H1 (cell line): Measurements from ENCODE around the gene CD44. TPM values are rescaled to one million over a fixed set of nuclear protein-coding genes. Genes with fewer than 3 reads are reported as not detected.

Experiments
- CTCF ChIA-PET: fragments of 300-600 bp; sonication (Branson Sonifier 250); formaldehyde crosslinking; loops from one replicate; lab custom pipeline; 2021; ENCODE audit not compliant: partially characterized antibody; lab: Charles Lee
- POLR2A ChIA-PET: fragments of 300-600 bp; sonication (Branson Sonifier 250); formaldehyde crosslinking; loops from one replicate; lab custom pipeline; 2021; ENCODE audit warnings: inconsistent platforms; ENCODE audit not compliant: partially characterized antibody; lab: Charles Lee
- DNase-seq, 2 experiments: peaks; one replicate each; pipeline versions ENCODE4 v3.0.0 to v3.0.0-alpha.2; 2010 to 2022; ENCODE audit warnings: low spot score in 2 of 2, low read depth in 1 of 2, mixed read lengths in 1 of 2
- FAIRE-seq: peaks from 2 replicates; lab custom pipeline; 2011; peaks lifted over from hg19 to GRCh38; lab: Jason Lieb, UNC
- H2AFZ ChIP-seq: 2 replicates; pipeline ENCODE4 v1.8.1; 2012; ENCODE audit warnings: low read length, inconsistent platforms
- H2AK5ac ChIP-seq: 2 replicates; pipeline ENCODE4 v1.6.1; 2013; ENCODE audit warnings: low read depth, low read length
- H2BK120ac ChIP-seq: replicated peaks from 2 replicates; pipeline ENCODE3; 2013; ENCODE audit warnings: low read depth, low read length, inconsistent platforms
- H2BK12ac ChIP-seq: 2 replicates; pipeline ENCODE4 v1.6.1; 2013; ENCODE audit warnings: low read depth, low read length
- H2BK15ac ChIP-seq: 2 replicates; pipeline ENCODE4 v1.6.1; 2013; ENCODE audit warnings: low read length
- H2BK20ac ChIP-seq: 2 replicates; pipeline ENCODE4 v1.6.1; 2013; ENCODE audit warnings: low read length
- H2BK5ac ChIP-seq: 2 replicates; pipeline ENCODE4 v1.6.1; 2013; ENCODE audit warnings: low read depth, low read length
- H3K14ac ChIP-seq: 2 replicates; pipeline ENCODE4 v1.6.1; 2013; ENCODE audit warnings: inconsistent platforms; ENCODE audit not compliant: insufficient read length
- H3K18ac ChIP-seq: 2 replicates; pipeline ENCODE4 v1.6.1; 2013; ENCODE audit warnings: low read length; ENCODE audit errors: extremely low read depth
- H3K23ac ChIP-seq: 2 replicates; pipeline ENCODE4 v1.6.1; 2013; ENCODE audit warnings: inconsistent platforms; ENCODE audit not compliant: insufficient read length
- H3K23me2 ChIP-seq: 2 replicates; pipeline ENCODE4 v1.6.1; 2013; ENCODE audit warnings: low read depth, low read length
- H3K27ac ChIP-seq: 2 replicates; pipeline ENCODE4 v1.6.1; 2011; ENCODE audit warnings: low read depth, low read length, inconsistent platforms
- H3K27me3 ChIP-seq, 4 experiments: replicated peaks in 1 of 4; 1 replicate in 1 of 4; 2 replicates in 3 of 4; pipeline versions ENCODE4 v1.6.1 to v1.8.1; 2011 to 2013; ENCODE audit warnings: low read length in 3 of 4, mild to moderate bottlenecking in 3 of 4, inconsistent platforms in 2 of 4, mixed read lengths in 2 of 4, moderate library complexity in 1 of 4; ENCODE audit not compliant: control insufficient read depth in 3 of 4, insufficient read depth in 3 of 4; ENCODE audit errors: extremely low read depth in 1 of 4
- H3K36me3 ChIP-seq, 4 experiments: 2 replicates each; pipeline versions ENCODE4 v1.6.1 to v1.8.1; 2011 to 2013; ENCODE audit warnings: mild to moderate bottlenecking in 4 of 4, low read length in 3 of 4, moderate library complexity in 2 of 4, control low read depth in 1 of 4, inconsistent platforms in 1 of 4; ENCODE audit not compliant: insufficient read depth in 4 of 4, control insufficient read depth in 2 of 4
- H3K4ac ChIP-seq: replicated peaks from 2 replicates; pipeline ENCODE3; 2013; ENCODE audit warnings: low read length, low read depth, mixed read lengths, inconsistent platforms; ENCODE audit not compliant: insufficient read length
- H3K4me1 ChIP-seq, 4 experiments: replicated peaks in 1 of 4; 1 replicate in 1 of 4; 2 replicates in 3 of 4; pipeline versions ENCODE4 v1.6.1 to v1.8.1; 2011 to 2013; ENCODE audit warnings: low read length in 3 of 4, inconsistent platforms in 2 of 4, mixed read lengths in 1 of 4; ENCODE audit not compliant: insufficient read depth in 4 of 4, control insufficient read depth in 3 of 4
- H3K4me2 ChIP-seq, 2 experiments: 2 replicates each; pipeline versions ENCODE4 v1.6.1 to v1.8.1; 2011 to 2013; ENCODE audit warnings: low read depth in 2 of 2, low read length in 2 of 2, control low read depth in 1 of 2, inconsistent platforms in 1 of 2, mild to moderate bottlenecking in 1 of 2; ENCODE audit not compliant: insufficient read depth in 1 of 2
- H3K4me3 ChIP-seq, 4 experiments: fragments of 200-600, 300-600 bp in 1 of 4; sonication (generic), shearing (Covaris generic), sonication (Bioruptor Twin) in 1 of 4; 2 replicates each; pipeline versions ENCODE4 v1.5.1 to v1.8.1; 2011 to 2016; ENCODE audit warnings: low read length in 4 of 4, low read depth in 3 of 4, control low read depth in 2 of 4, inconsistent platforms in 2 of 4, mild to moderate bottlenecking in 2 of 4, mixed read lengths in 1 of 4, moderate library complexity in 1 of 4; ENCODE audit not compliant: insufficient read depth in 2 of 4; ENCODE audit errors: extremely low read depth in 1 of 4
- H3K56ac ChIP-seq: replicated peaks from 2 replicates; pipeline ENCODE3; 2013; ENCODE audit warnings: low read depth, mild to moderate bottlenecking, mixed read lengths, low read length, inconsistent platforms; ENCODE audit not compliant: insufficient read length
- H3K79me1 ChIP-seq: 2 replicates; pipeline ENCODE4 v1.6.1; 2013; ENCODE audit warnings: low read depth, low read length, control low read depth
- H3K79me2 ChIP-seq, 2 experiments: 2 replicates each; pipeline versions ENCODE4 v1.6.1 to v1.8.1; 2012 to 2013; ENCODE audit warnings: low read length in 2 of 2, mild to moderate bottlenecking in 2 of 2, inconsistent platforms in 1 of 2; ENCODE audit not compliant: insufficient read depth in 2 of 2, control insufficient read depth in 1 of 2
- H3K9ac ChIP-seq, 4 experiments: replicated peaks in 1 of 4; 1 replicate in 1 of 4; 2 replicates in 3 of 4; pipeline versions ENCODE4 v1.6.1 to v1.8.1; 2011 to 2013; ENCODE audit warnings: low read depth in 3 of 4, low read length in 3 of 4, control low read depth in 2 of 4, mild to moderate bottlenecking in 2 of 4, moderate library complexity in 2 of 4, inconsistent platforms in 1 of 4; ENCODE audit errors: extremely low read depth in 1 of 4
- H3K9me3 ChIP-seq, 2 experiments: 2 replicates each; pipeline versions ENCODE4 v1.6.1 to v1.8.1; 2012 to 2013; ENCODE audit warnings: mild to moderate bottlenecking in 2 of 2, moderate library complexity in 2 of 2, control low read depth in 1 of 2, inconsistent platforms in 1 of 2, low read depth in 1 of 2, low read length in 1 of 2, mixed read lengths in 1 of 2; ENCODE audit not compliant: insufficient read depth in 2 of 2
- H4K20me1 ChIP-seq, 2 experiments: replicated peaks in 1 of 2; 2 replicates each; pipeline versions ENCODE3 to v1.8.1; 2011 to 2013; ENCODE audit warnings: inconsistent platforms in 2 of 2, low read length in 2 of 2, mild to moderate bottlenecking in 1 of 2; ENCODE audit not compliant: insufficient read depth in 2 of 2, control insufficient read depth in 1 of 2
- H4K5ac ChIP-seq: 2 replicates; pipeline ENCODE4 v1.6.1; 2013; ENCODE audit warnings: low read length, low read depth, mixed read lengths, inconsistent platforms; ENCODE audit not compliant: insufficient read length
- H4K8ac ChIP-seq: 2 replicates; pipeline ENCODE4 v1.8.0; 2013; ENCODE audit warnings: mild to moderate bottlenecking, moderate library complexity, low read length, inconsistent platforms; ENCODE audit not compliant: insufficient read depth; ENCODE audit errors: extremely low read depth
- H4K91ac ChIP-seq: replicated peaks from 2 replicates; pipeline ENCODE3; 2013; ENCODE audit warnings: low read length, mixed read lengths, inconsistent platforms; ENCODE audit not compliant: insufficient read length
- BACH1 ChIP-seq: IDR thresholded peaks from 2 replicates; pipeline ENCODE4 v1.6.1; 2012; ENCODE audit warnings: low read length, improper control_type of control experiment
- CBX8 ChIP-seq: fragments of 300-800, 300-1000 bp; sonication (generic); IDR thresholded peaks from 2 replicates; pipeline ENCODE4 v1.7.1; 2016; ENCODE audit warnings: low read depth, low read length, borderline replicate concordance
- EP300 ChIP-seq, 2 experiments: IDR thresholded peaks; 1 replicate in 1 of 2; 2 replicates in 1 of 2; pipeline ENCODE4 v1.6.1; 2011 to 2012; ENCODE audit warnings: low read depth in 2 of 2, low read length in 2 of 2, mild to moderate bottlenecking in 2 of 2, borderline replicate concordance in 1 of 2, inconsistent platforms in 1 of 2, moderate library complexity in 1 of 2
- GABPA ChIP-seq: IDR thresholded peaks from 2 replicates; pipeline ENCODE4 v1.6.1; 2011; ENCODE audit warnings: mild to moderate bottlenecking, low read length, moderate library complexity, borderline replicate concordance; ENCODE audit not compliant: insufficient read depth
- JUN ChIP-seq: IDR thresholded peaks from 2 replicates; pipeline ENCODE4 v1.6.1; 2011; ENCODE audit warnings: low read depth, mild to moderate bottlenecking, improper control_type of control experiment, low read length
- KDM5A ChIP-seq: fragments of 200-600 bp; IDR thresholded peaks from 2 replicates; pipeline ENCODE4 v1.7.1; 2012; ENCODE audit warnings: mild to moderate bottlenecking, low read length, inconsistent platforms, mixed read lengths
- NANOG ChIP-seq: IDR thresholded peaks from 2 replicates; pipeline ENCODE4 v1.6.1; 2011; ENCODE audit warnings: low read length, low read depth, mild to moderate bottlenecking, inconsistent platforms; ENCODE audit not compliant: insufficient read depth, poor library complexity, severe bottlenecking
- POU5F1 ChIP-seq: IDR thresholded peaks from 2 replicates; pipeline ENCODE4 v1.6.1; 2011; ENCODE audit warnings: low read depth, mild to moderate bottlenecking, low read length, moderate library complexity
- RXRA ChIP-seq: IDR thresholded peaks from 2 replicates; pipeline ENCODE4 v1.6.1; 2011; ENCODE audit warnings: low read depth, mild to moderate bottlenecking, low read length, moderate library complexity; ENCODE audit not compliant: insufficient read depth
- SAP30 ChIP-seq: fragments of 300-600 bp; sonication (generic); IDR thresholded peaks from 2 replicates; pipeline ENCODE4 v1.7.1; 2012; ENCODE audit warnings: low read length, moderate library complexity, mild to moderate bottlenecking, inconsistent platforms; ENCODE audit not compliant: insufficient read depth, insufficient replicate concordance
- SIRT6 ChIP-seq: IDR thresholded peaks from one replicate; pipeline ENCODE4 v1.7.1; 2012; ENCODE audit warnings: low read length, inconsistent platforms
- SP4 ChIP-seq: IDR thresholded peaks from 2 replicates; pipeline ENCODE4 v1.6.1; 2012; ENCODE audit warnings: low read length, inconsistent platforms
- SRF ChIP-seq: IDR thresholded peaks from 2 replicates; pipeline ENCODE4 v1.6.1; 2011; ENCODE audit warnings: mild to moderate bottlenecking, low read depth, low read length, moderate library complexity
- TAF7 ChIP-seq: optimal IDR thresholded peaks from 2 replicates; pipeline ENCODE3; 2011; ENCODE audit warnings: low read depth, mild to moderate bottlenecking, inconsistent platforms, low read length, moderate library complexity, borderline replicate concordance
- WGBS, 2 experiments: shearing (Covaris generic) in 1 of 2; methylation state at CpG; one replicate each; pipeline versions ENCODE4 v1.1.6 to v1.1.7; 2013 to 2015; ENCODE audit warnings: low lambda C conversion rate in 2 of 2, mixed read lengths in 2 of 2, inconsistent platforms in 1 of 2, low coverage in 1 of 2, missing lambda C conversion rate in 1 of 2; ENCODE audit not compliant: insufficient replicate concordance in 2 of 2, insufficient coverage in 1 of 2, insufficient read length in 1 of 2; ENCODE audit errors: extremely low coverage in 1 of 2, missing lambda C conversion rate in 1 of 2; 5-methylcytosine and 5-hydroxymethylcytosine counted together
- polyA plus RNA-seq, 7 experiments: library from polyadenylated mRNA; depleted of rRNA in 3 of 7; stranded (reverse) in 5 of 7; unstranded in 2 of 7; fragments of >200 nt in 5 of 7; fragments of 200-250 nt in 2 of 7; gene quantifications; 1 replicate in 5 of 7; 2 replicates in 1 of 7; 4 replicates in 1 of 7; pipeline versions ENCODE4 v1.2.1 to v1.2.3, GENCODE V29; 2011 to 2013; ENCODE audit warnings: missing spikeins in 2 of 7, mixed read lengths in 2 of 7
- total RNA-seq: library from RNA; stranded (reverse); fragmentation: NEBNext Ultra II Directional; extraction: Animal tissue kit (Norgen Biotek cat#: 25700); gene quantifications from 2 replicates; pipeline ENCODE4 v1.2.1, GENCODE V29; 2021

Gene CD44
- total and polyA plus RNA-seq, 2 of the 8 experiments (the other 6 are each of a cell fraction or from before 2014, with no cell fraction given), result 11.8 to 13.7 TPM

DNA sequence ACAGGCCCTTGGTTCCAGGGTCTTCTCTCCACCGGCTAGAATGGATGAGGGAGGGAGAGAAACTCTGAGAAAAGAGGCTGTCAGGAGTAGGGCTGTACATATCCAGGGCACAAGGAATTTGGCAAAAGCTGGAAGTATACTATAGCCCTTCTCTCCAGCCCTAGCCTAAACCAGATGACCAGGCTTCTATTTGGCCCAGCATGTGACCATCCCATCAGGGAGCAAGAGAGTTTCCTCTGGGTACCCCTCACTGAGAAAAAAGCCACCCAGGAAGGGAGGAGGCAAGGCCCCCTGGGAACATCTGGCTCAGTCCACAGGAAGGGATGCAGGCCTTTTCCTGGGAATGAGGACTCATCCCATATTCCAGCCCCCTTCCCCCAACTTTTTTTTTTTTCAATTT is 8.3 kb downstream of the CD44 start:
- Histone ChIP-seq H4K5ac (no peak overlapping the region), H3K79me2 (no peaks in the 10 kb centered on the region), H4K8ac (no peak overlapping the region), H2BK12ac (no peak overlapping the region), H3K4me2 (no peak overlapping the region), H3K23ac (no peak overlapping the region), H4K20me1 (no peaks in the 10 kb centered on the region), H3K36me3 (no peaks in the 10 kb centered on the region), H3K27ac (no peak overlapping the region), H4K91ac (no peak overlapping the region), H3K9ac (no peak overlapping the region), H3K56ac (no peak overlapping the region), H2BK15ac (no peak overlapping the region), H2BK20ac (no peak overlapping the region), H3K4ac (no peak overlapping the region), H3K9me3 (no peaks in the 10 kb centered on the region), H2AK5ac (no peak overlapping the region), H2BK120ac (no peak overlapping the region), H3K79me1 (no peaks in the 10 kb centered on the region), H3K4me1 (peaks cover 0 to 10% (median 6%) of the 10 kb centered on the region in 4 experiments; a peak in 6 of 7 replicates), H3K27me3 (no peaks in the 10 kb centered on the region), H3K23me2 (no peaks in the 10 kb centered on the region), H3K14ac (no peak overlapping the region), H2AFZ (no peak overlapping the region), H3K18ac (no peak overlapping the region), H3K4me3 (no peak overlapping the region), H2BK5ac (no peak overlapping the region)
- WGBS, 2 experiments, result 67% methylated on average over 1 of the region's 1 CpG; no CpG with 5 or more reads in 1 of the 2 experiments
- DNase-seq (no peak), FAIRE-seq (no peak)
- ChIA-PET CTCF (interaction anchor here (0.6 kb wide), 1 partner anchor 11 kb away, joined by 3 read pairs; no protein-coding TSS in a partner anchor), POLR2A (no interaction called here)
- TF ChIP-seq RXRA, result no peak
- TF ChIP-seq BACH1, result no peak
- no peak for TF ChIP-seq JUN
- TF ChIP-seq GABPA, result no peak
- TF ChIP-seq NANOG, result no peak
- TF ChIP-seq POU5F1, result no peak
- TF ChIP-seq SIRT6, result no peak
- no peak for TF ChIP-seq SAP30
- TF ChIP-seq KDM5A, result no peak
- TF ChIP-seq SRF, result no peak
- TF ChIP-seq TAF7, result no peak
- no peak for TF ChIP-seq CBX8
- no peak for TF ChIP-seq SP4
- no peak for TF ChIP-seq EP300 (IDR thresholded peaks at IDR 0.05; ENCODE audit: borderline replicate concordance in 1 of 2, low read depth in 2 of 2, low read length in 2 of 2)
